Measurements from ENCODE around the gene PRKCE. TPM values are rescaled to one million over a fixed set of nuclear protein-coding genes. Genes with fewer than 3 reads are reported as not detected.

The PRKCE gene
- total RNA-seq, 1 donor from 2014 or later = 85.0 TPM

GRCh38 chr2:46032161-46032813 is 380.8 kb downstream of the PRKCE start:
- Histone ChIP-seq H3K27ac (peak overlapping the region; percentile 72), H3K4me1 (peaks cover 36% of the 10 kb centered on the region), H3K9me3 (no peaks in the 10 kb centered on the region), H3K36me3 (no peaks in the 10 kb centered on the region), H3K4me3 (no peak overlapping the region), H3K27me3 (ENCODE audit: low read depth) (no peaks in the 10 kb centered on the region)
- intact Hi-C loops (cut with DNase I) = no loop called here
- DNase-seq = no peak
- TF ChIP-seq CTCF (IDR thresholded peaks at IDR 0.05) = no peak
- peak in 1 of 2 donors; percentile 17 for ATAC-seq

GRCh38 chr2:46032996-46033395 is 381.5 kb downstream of the PRKCE start:
- peak overlapping the region; percentile 52 for H3K27ac ChIP-seq
- H3K4me1 ChIP-seq = peaks cover 41% of the 10 kb centered on the region
- H3K4me3 ChIP-seq = no peak overlapping the region
- DNase-seq (no peak), ATAC-seq (no peak)
- H3K36me3 ChIP-seq = no peaks in the 10 kb centered on the region
- TF ChIP-seq CTCF (IDR thresholded peaks at IDR 0.05) = no peak
- intact Hi-C loops (cut with DNase I) = no loop called here
- H3K9me3 ChIP-seq = no peaks in the 10 kb centered on the region
- no peaks in the 10 kb centered on the region for H3K27me3 ChIP-seq (ENCODE audit: low read depth)

DNA sequence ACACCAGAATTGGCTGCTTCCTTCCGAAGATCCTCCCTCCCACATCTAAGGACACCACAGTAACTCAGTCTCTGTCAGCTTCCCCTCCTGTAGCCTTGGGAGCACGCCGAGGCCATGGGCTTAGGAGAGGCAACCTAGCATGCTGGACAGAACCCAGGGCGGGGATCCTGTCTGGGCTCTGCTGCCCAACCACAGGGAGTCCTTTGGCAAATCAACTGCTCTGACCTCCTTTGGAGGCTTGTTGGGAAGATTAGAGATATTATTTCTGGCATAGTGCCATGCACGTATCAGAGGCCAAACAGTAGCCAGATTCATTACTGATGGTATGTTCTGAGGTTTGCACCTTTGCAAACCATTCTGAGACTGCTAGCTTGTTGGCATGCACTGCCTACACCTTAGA is 383.1 kb downstream of the PRKCE start:
- no peak overlapping the region for H3K4me3 ChIP-seq
- peak overlapping the region; percentile 52 for H3K27ac ChIP-seq
- H3K4me1 ChIP-seq = peaks cover 40% of the 10 kb centered on the region
- H3K36me3 ChIP-seq = no peaks in the 10 kb centered on the region
- TF ChIP-seq CTCF (IDR thresholded peaks at IDR 0.05) = no peak
- DNase-seq (no peak), ATAC-seq (peak in 1 of 2 donors; percentile 23)
- intact Hi-C loops (cut with DNase I) = no loop called here
- no peaks in the 10 kb centered on the region for H3K9me3 ChIP-seq
- no peaks in the 10 kb centered on the region for H3K27me3 ChIP-seq (ENCODE audit: low read depth)

GRCh38 chr2:46036929-46037328 is 385.5 kb downstream of the PRKCE start:
- intact Hi-C loops (cut with DNase I) = no loop called here
- Histone ChIP-seq H3K27me3 (ENCODE audit: low read depth) (no peaks in the 10 kb centered on the region), H3K27ac (peak overlapping the region; percentile 54), H3K36me3 (no peaks in the 10 kb centered on the region), H3K9me3 (no peaks in the 10 kb centered on the region), H3K4me1 (peaks cover 27% of the 10 kb centered on the region), H3K4me3 (no peak overlapping the region)
- no peak for TF ChIP-seq CTCF (IDR thresholded peaks at IDR 0.05)
- ATAC-seq (no peak), DNase-seq (no peak)

DNA sequence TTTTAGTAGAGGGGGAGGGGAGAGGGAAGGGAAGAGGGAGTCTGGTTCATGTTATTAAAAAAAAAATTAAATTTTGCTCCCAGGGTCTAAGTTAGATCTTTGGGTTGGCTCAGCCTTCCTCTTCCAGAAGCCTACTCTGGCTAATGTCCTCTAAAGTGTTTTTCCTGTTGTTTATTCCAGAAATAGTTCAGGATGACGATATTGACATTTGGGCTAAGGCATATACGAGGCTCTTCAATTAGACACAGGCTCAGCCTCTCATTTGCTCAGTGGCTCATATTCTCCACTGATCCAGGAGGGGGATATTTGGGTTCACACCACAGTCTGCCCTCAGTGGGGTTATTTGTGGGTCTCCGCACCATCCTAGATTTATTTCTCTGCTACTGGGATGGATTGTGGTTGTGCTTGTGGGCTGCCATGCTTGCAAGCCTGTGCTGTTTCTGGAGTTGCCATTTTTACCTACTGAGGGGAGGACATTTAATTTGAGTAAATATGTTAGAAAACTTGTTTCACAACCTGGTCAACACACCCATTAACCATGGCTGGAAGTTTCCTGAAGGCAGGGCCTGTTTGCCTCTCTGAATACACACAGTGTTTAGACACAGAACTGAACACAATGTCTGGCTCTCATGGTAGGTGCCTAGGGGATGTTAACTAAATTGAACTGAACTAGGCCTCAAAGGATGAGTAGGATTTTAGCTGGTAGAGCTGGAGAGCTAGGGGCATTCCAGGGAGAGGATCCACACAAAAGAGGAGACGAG is 388.2 kb downstream of the PRKCE start:
- DNase-seq (no peak), ATAC-seq (no peak)
- peaks cover 40% of the 10 kb centered on the region for H3K4me1 ChIP-seq
- peak overlapping the region; percentile 42 for H3K27ac ChIP-seq
- no peaks in the 10 kb centered on the region for H3K27me3 ChIP-seq (ENCODE audit: low read depth)
- TF ChIP-seq CTCF (IDR thresholded peaks at IDR 0.05) = no peak
- no peak overlapping the region for H3K4me3 ChIP-seq
- intact Hi-C loops (cut with DNase I) = no loop called here
- H3K36me3 ChIP-seq = no peaks in the 10 kb centered on the region
- no peaks in the 10 kb centered on the region for H3K9me3 ChIP-seq
